Endothelial cell (in vitro differentiated cells): Measurements from ENCODE around the gene NAPB. TPM values are rescaled to one million over a fixed set of nuclear protein-coding genes. Genes with fewer than 3 reads are reported as not detected.

Experiments used
- DNase-seq: peaks from one replicate; pipeline ENCODE4 v3.0.0; 2021; ENCODE audit warnings: low spot score
- H3K27ac Mint-ChIP-seq: one replicate; pipeline ENCODE4 v1.8.0; 2021; ENCODE audit warnings: mixed read lengths, inconsistent platforms; ENCODE audit not compliant: unreplicated experiment
- H3K27me3 Mint-ChIP-seq: one replicate; pipeline ENCODE4 v1.8.0; 2021; ENCODE audit warnings: mild to moderate bottlenecking, moderate library complexity, mixed read lengths, inconsistent platforms; ENCODE audit not compliant: unreplicated experiment
- H3K36me3 Mint-ChIP-seq: one replicate; pipeline ENCODE4 v1.8.0; 2021; ENCODE audit warnings: mild to moderate bottlenecking, low read depth, mixed read lengths, inconsistent platforms; ENCODE audit not compliant: unreplicated experiment
- H3K4me1 Mint-ChIP-seq: one replicate; pipeline ENCODE4 v1.8.0; 2021; ENCODE audit warnings: mild to moderate bottlenecking, mixed read lengths, inconsistent platforms; ENCODE audit not compliant: unreplicated experiment
- H3K4me3 Mint-ChIP-seq: one replicate; pipeline ENCODE4 v1.8.0; 2021; ENCODE audit warnings: mild to moderate bottlenecking, mixed read lengths, inconsistent platforms; ENCODE audit not compliant: unreplicated experiment
- H3K9me3 Mint-ChIP-seq: one replicate; pipeline ENCODE4 v1.8.0; 2021; ENCODE audit warnings: mixed read lengths, inconsistent platforms; ENCODE audit not compliant: unreplicated experiment
- CTCF ChIP-seq: fragments of 200-600 bp; sonication (generic); IDR thresholded peaks from one replicate; pipeline ENCODE4 v1.5.0; 2021; ENCODE audit warnings: antibody characterized with exemption; ENCODE audit not compliant: unreplicated experiment
- total RNA-seq: library from RNA; stranded (reverse); fragmentation: NEBNext Ultra II Directional; extraction: Animal tissue kit (Norgen Biotek cat#: 25700); gene quantifications from one replicate; pipeline ENCODE4 v1.2.1, GENCODE V29; 2021; ENCODE audit not compliant: unreplicated experiment

Gene NAPB
- total RNA-seq, 1 donor from 2014 or later, result 9.6 TPM

DNA sequence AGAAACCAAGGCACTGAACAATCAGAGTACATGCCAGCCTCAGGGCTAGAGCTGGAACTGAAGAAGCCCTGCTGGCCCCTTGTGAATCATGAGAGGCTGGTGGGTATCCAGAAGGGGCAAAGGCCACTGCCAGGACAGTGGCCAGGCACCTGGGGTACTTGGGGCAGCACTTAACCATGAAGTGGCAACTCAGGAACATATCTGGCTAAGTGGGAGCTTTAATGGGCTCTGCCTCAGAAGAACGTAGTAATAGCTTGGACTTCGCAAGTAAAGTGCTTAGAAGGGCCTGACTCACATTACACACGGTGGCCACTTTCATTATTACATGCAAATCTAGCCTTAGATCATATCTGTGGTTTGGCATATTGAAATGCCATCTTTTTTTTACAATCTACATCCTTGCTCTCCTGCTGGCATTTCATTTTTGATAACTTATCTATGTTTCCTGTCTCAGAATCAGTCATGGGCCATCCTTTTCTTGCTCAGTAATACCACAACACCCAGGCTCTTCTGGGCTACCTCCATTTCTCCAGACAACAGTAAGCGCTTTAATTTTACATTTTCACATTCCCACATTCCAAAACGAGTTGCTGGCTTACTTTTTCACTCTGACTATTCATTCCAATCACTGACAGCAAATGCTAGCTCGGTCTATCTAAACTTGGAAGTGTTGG, 21.6 kb downstream of the NAPB start:
- peaks cover 1% of the 10 kb centered on the region for H3K27me3 Mint-ChIP-seq
- TF ChIP-seq CTCF, result peak; percentile 30
- peaks cover 3% of the 10 kb centered on the region for H3K36me3 Mint-ChIP-seq
- H3K27ac Mint-ChIP-seq, result no peak overlapping the region
- no peaks in the 10 kb centered on the region for H3K9me3 Mint-ChIP-seq
- no peak overlapping the region for H3K4me3 Mint-ChIP-seq
- peaks cover 10% of the 10 kb centered on the region for H3K4me1 Mint-ChIP-seq
- no peak for DNase-seq

- Mint-ChIP-seq H3K4me1 (peaks cover 10% of the 10 kb centered on the region), H3K27ac (peak overlapping the region; percentile 82), H3K4me3 (no peak overlapping the region), H3K27me3 (peaks cover 1% of the 10 kb centered on the region), H3K36me3 (peaks cover 17% of the 10 kb centered on the region), H3K9me3 (no peaks in the 10 kb centered on the region)
- DNase-seq, result no peak
- no peak for TF ChIP-seq CTCF
Observed at GRCh38 chr20:23397961-23398360, 23.3 kb downstream of the NAPB start.

GRCh38 chr20:23396950-23397627, 24.2 kb downstream of the NAPB start:
- H3K36me3 Mint-ChIP-seq, result peaks cover 19% of the 10 kb centered on the region
- no peaks in the 10 kb centered on the region for H3K9me3 Mint-ChIP-seq
- DNase-seq, result no peak
- no peak overlapping the region for H3K27ac Mint-ChIP-seq
- peaks cover 1% of the 10 kb centered on the region for H3K27me3 Mint-ChIP-seq
- no peak for TF ChIP-seq CTCF
- peaks cover 10% of the 10 kb centered on the region for H3K4me1 Mint-ChIP-seq
- no peak overlapping the region for H3K4me3 Mint-ChIP-seq

DNA sequence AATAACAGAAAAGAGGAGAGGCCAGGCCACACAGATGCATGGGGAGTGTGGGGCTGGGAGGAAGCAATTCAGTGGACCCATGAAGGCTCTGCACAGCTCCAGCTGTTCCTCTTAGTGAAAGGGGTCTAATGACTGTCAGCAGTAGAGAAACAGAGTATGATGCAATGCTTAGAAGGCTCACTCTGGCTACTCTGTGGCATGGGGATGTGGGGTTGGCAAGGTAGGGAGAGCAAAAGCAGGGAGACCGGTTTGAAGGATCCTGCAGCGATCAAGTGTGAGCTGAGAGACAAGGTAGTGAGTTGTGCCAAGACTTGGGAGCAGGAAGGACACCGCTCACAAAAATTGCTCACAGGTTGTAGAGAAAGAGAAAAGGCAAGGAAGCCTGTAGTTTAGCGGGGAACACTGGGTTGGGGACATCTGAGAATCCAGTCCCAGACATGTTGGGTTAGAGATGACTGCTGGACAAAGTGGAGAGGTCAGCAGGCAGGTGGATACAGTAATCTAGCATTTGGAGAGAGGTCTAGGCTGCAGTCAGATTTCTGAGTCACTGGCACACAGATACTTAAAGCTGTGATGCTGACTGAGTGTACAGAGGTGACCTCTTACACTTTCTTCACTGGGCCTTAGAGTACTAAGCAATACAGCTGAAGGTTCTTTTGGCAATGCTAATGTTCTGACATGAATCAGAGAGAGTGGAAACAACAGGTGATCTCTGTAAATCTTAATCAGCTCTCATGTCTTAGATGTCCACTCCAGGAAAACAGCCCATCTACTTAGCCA, 27.1 kb downstream of the NAPB start:
- Mint-ChIP-seq H3K36me3 (peaks cover 19% of the 10 kb centered on the region), H3K27ac (no peak overlapping the region), H3K4me3 (no peak overlapping the region), H3K9me3 (no peaks in the 10 kb centered on the region), H3K4me1 (peaks cover 10% of the 10 kb centered on the region), H3K27me3 (peaks cover 3% of the 10 kb centered on the region)
- TF ChIP-seq CTCF, result no peak
- DNase-seq, result no peak
